Activated B cell treated with CpG ODN at 0.5 μM for 24 hours (primary cell): ENCODE data around the gene RRN3. TPM values are rescaled to one million over a fixed set of nuclear protein-coding genes. Genes with fewer than 3 reads are reported as not detected.
A peak's percentile ranks its signal among the peaks of the same experiment; 100 is the strongest.
"Not testable (repeated sequence)": the region's sequence is repeated elsewhere in the genome, so short reads cannot be mapped to it uniquely, and the experiment has no call there.

Experiments used
- ATAC-seq: fragments of 200-7000 bp; cut with Tn5 transposase; one replicate; pipeline ENCODE4 v1.10.0; 2021; ENCODE audit warnings: low read depth, mild to moderate bottlenecking, moderate library complexity
- CTCF ChIA-PET: fragments of 350-600 bp; sonication (Branson Sonifier 250); formaldehyde crosslinking; loops from one replicate; lab custom pipeline; 2021; ENCODE audit warnings: antibody characterized with exemption; lab: Charles Lee
- POLR2A ChIA-PET: fragments of 350-600 bp; sonication (Branson Sonifier 250); formaldehyde crosslinking; loops from one replicate; lab custom pipeline; 2021; ENCODE audit warnings: antibody characterized with exemption; lab: Charles Lee
- DNase-seq: peaks from one replicate; pipeline ENCODE4 v3.0.0; 2022
- H3K27ac Mint-ChIP-seq: one replicate; pipeline ENCODE4 v1.8.0; 2020; ENCODE audit warnings: mixed read lengths
- H3K27me3 Mint-ChIP-seq: one replicate; pipeline ENCODE4 v1.8.0; 2021; ENCODE audit warnings: mixed read lengths
- H3K36me3 Mint-ChIP-seq: one replicate; pipeline ENCODE4 v1.8.0; 2021; ENCODE audit warnings: low read depth, mixed read lengths
- H3K4me1 Mint-ChIP-seq: one replicate; pipeline ENCODE4 v1.8.0; 2021; ENCODE audit warnings: mixed read lengths
- H3K4me3 Mint-ChIP-seq: one replicate; pipeline ENCODE4 v1.8.0; 2020; ENCODE audit warnings: mild to moderate bottlenecking, mixed read lengths
- H3K9me3 Mint-ChIP-seq: one replicate; pipeline ENCODE4 v1.8.0; 2020; ENCODE audit warnings: mixed read lengths
- CTCF ChIP-seq: fragments of 200-600 bp; IDR thresholded peaks from one replicate; pipeline ENCODE4 v1.8.0; 2022; ENCODE audit warnings: antibody characterized with exemption, mild to moderate bottlenecking
- intact Hi-C: fragments of 100-400 bp; cut with micrococcal nuclease; formaldehyde crosslinking; loops from one replicate; pipeline ENCODE4 v1.15.1; 2024
- total RNA-seq: library from RNA; stranded (reverse); gene quantifications from 2 replicates; pipeline ENCODE4 v1.2.3, GENCODE V29; 2022

RRN3 gene
- total RNA-seq, 1 donor from 2014 or later = 35.8 TPM

- Mint-ChIP-seq H3K27me3 (no peaks in the 10 kb centered on the region), H3K9me3 (no peaks in the 10 kb centered on the region), H3K36me3 (peaks cover 2% of the 10 kb centered on the region), H3K4me1 (peaks cover 18% of the 10 kb centered on the region), H3K4me3 (peak overlapping the region; percentile 28), H3K27ac (peak overlapping the region; percentile 51)
- no peak for TF ChIP-seq CTCF
- POLR2A ChIA-PET = no interaction called here
- DNase-seq (no peak), ATAC-seq (no peak)
- CTCF ChIA-PET = no interaction called here
- intact Hi-C loops = no loop called here
These were observed 40.2 kb downstream of the RRN3 start for GRCh38 chr16:15053904-15054303.

- intact Hi-C loops = no loop called here
- no peak for TF ChIP-seq CTCF
- no peak overlapping the region for H3K4me3 Mint-ChIP-seq
- no peak overlapping the region for H3K27ac Mint-ChIP-seq
- H3K4me1 Mint-ChIP-seq = peaks cover 18% of the 10 kb centered on the region
- no peak for DNase-seq
- H3K9me3 Mint-ChIP-seq = no peaks in the 10 kb centered on the region
- H3K36me3 Mint-ChIP-seq = no peaks in the 10 kb centered on the region
- ATAC-seq = no peak
- no peaks in the 10 kb centered on the region for H3K27me3 Mint-ChIP-seq
- POLR2A ChIA-PET = no interaction called here
- CTCF ChIA-PET = no interaction called here
These were observed 41.2 kb downstream of the RRN3 start for GRCh38 chr16:15052747-15053476.

DNA sequence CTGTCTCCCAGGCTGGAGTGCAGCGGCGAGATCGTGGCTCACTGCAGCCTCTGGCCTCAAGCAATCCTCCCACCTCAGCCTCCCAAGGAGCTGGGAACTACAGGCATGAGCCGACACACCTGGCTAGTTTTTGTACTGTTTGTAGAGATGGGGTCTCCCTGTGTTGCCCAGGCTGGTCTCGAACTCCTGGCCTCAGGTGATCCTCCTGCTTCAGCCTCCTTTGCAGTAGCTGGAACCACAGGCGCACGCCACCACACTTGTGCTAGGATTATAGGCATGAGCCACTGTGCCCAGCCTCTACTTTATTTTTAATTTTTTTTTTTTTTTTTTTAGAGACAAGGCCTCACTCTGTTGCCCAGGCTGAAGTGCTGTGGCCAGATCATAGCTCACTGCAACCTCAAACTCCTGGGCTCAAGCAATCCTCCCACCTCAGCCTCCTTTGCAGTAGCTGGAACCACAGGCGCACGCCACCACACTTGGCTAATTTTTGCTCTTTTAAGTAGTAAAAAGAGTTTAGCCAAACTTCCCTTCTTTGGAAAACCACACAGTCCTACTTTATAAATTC lies 42.6 kb downstream of the RRN3 start:
- ATAC-seq (no peak), DNase-seq (no peak)
- Mint-ChIP-seq H3K27me3 (no peaks in the 10 kb centered on the region), H3K27ac (peak overlapping the region; percentile 7), H3K4me3 (no peak overlapping the region), H3K9me3 (no peaks in the 10 kb centered on the region), H3K4me1 (peaks cover 18% of the 10 kb centered on the region), H3K36me3 (peaks cover 10% of the 10 kb centered on the region)
- intact Hi-C loops = no loop called here
- ChIA-PET POLR2A (no interaction called here), CTCF (no interaction called here)
- no peak for TF ChIP-seq CTCF

GRCh38 chr16:15050440-15050839 lies 43.6 kb downstream of the RRN3 start:
- H3K4me3 Mint-ChIP-seq, H3K9me3 Mint-ChIP-seq, DNase-seq, H3K27me3 Mint-ChIP-seq, H3K27ac Mint-ChIP-seq, ATAC-seq, POLR2A ChIA-PET, intact Hi-C loops: not testable (repeated sequence)
- peaks cover 18% of the 10 kb centered on the region for H3K36me3 Mint-ChIP-seq
- peaks cover 16% of the 10 kb centered on the region for H3K4me1 Mint-ChIP-seq
- CTCF ChIA-PET = interaction anchor here (1.3 kb wide), 1 partner anchor 23 kb away, joined by 4 read pairs; no protein-coding TSS in a partner anchor

GRCh38 chr16:15049581-15050180 lies 44.4 kb downstream of the RRN3 start:
- no peak for TF ChIP-seq CTCF
- H3K4me1 Mint-ChIP-seq = peaks cover 11% of the 10 kb centered on the region
- no peaks in the 10 kb centered on the region for H3K27me3 Mint-ChIP-seq
- no peak overlapping the region for H3K27ac Mint-ChIP-seq
- ATAC-seq (no peak), DNase-seq (no peak)
- H3K4me3 Mint-ChIP-seq = no peak overlapping the region
- H3K36me3 Mint-ChIP-seq = peaks cover 18% of the 10 kb centered on the region
- intact Hi-C loops = no loop called here
- POLR2A ChIA-PET = no interaction called here
- CTCF ChIA-PET = interaction anchor here (1.3 kb wide), 1 partner anchor 23 kb away, joined by 4 read pairs; no protein-coding TSS in a partner anchor
- no peaks in the 10 kb centered on the region for H3K9me3 Mint-ChIP-seq
